GM18505 (cell line): ENCODE results near the gene TOMM6.
"Not testable (repeated sequence)": the region's sequence is repeated elsewhere in the genome, so short reads cannot be mapped to it uniquely, and the experiment has no call there.

Source experiments
- ATAC-seq: cut with Tn5 transposase; IDR thresholded peaks from one replicate; pipeline ENCODE4 v1.9.1; 2021; ENCODE audit not compliant: unreplicated experiment
- POLR2A ChIP-seq: IDR thresholded peaks from 4 replicates; pipeline ENCODE4 v1.6.1; 2011; ENCODE audit warnings: borderline replicate concordance; ENCODE audit not compliant: insufficient read depth, insufficient read length; ENCODE audit errors: extremely low read depth

Gene TOMM6

DNA sequence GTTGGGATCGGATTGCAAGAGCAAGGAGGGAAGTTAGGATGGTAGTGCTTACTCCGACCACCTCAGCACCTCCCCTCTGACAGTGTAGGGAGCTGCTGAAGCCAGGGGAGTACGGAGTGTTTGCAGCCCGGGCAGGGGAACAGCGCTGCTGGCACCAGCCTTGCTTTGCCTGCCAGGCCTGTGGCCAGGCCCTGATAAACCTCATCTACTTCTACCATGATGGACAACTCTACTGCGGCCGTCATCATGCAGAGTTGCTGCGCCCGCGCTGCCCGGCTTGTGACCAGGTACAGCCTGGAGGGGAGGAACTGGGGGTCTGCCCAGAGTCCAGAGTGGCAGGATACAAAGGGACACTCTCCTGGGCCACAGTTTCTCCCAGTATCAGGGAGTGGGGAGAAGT is 2.2 kb upstream of the TOMM6 start:
- no peak for ATAC-seq
- no peak for TF ChIP-seq POLR2A

- ATAC-seq: no peak
- TF ChIP-seq POLR2A: no peak
These were observed 1.6 kb upstream of the TOMM6 start for GRCh38 chr6:41785689-41786450.

GRCh38 chr6:41786451-41787218 is 859 bp upstream of the TOMM6 start:
- TF ChIP-seq POLR2A: peak; percentile 33
- ATAC-seq: peak; percentile 45

- TF ChIP-seq POLR2A: no peak
- ATAC-seq: no peak
These were observed 1.9 kb downstream of the TOMM6 start for GRCh38 chr6:41789390-41789724.

DNA sequence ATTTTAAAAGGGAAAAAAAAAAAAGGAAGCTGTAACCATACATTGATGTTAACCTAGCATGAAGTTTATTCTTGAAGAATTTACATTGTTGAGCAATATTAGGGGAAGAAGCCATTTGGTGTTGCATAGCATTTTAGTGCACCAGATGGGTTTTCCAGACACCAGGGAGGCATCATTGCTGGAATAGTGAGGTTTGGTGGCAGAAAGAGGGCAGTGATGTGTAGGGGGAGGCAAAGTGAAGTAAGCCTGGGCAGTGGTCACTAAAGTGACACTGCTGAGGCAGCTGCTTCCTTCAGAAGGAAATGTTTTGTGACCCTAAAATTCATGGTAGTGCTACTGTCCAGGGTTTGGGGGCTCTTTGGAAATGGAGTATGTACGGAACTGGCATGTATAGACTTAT is 2.6 kb downstream of the TOMM6 start:
- no peak for ATAC-seq
- TF ChIP-seq POLR2A: no peak

DNA sequence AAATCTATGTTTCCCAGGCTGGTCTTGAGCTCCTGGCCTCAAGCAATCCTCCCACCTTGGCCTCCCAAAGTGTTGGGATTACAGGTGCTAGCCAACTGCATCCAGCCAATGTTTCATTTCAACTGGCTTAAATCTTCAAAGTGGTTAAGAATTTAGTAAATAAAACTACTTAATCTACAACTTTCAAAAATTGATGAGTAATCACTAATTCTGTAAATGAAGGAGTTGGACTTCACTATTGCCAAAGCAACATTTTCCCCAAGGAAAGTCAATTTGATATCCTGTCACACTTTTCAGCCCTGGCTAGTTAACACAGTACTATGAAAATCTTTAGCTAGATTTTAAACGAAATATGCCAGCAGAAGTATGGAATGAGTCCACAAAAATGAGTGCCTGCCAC is 3.8 kb downstream of the TOMM6 start:
- no peak for ATAC-seq
- no peak for TF ChIP-seq POLR2A

GRCh38 chr6:41791984-41792383 is 4.5 kb downstream of the TOMM6 start:
- TF ChIP-seq POLR2A: no peak
- ATAC-seq: no peak

DNA sequence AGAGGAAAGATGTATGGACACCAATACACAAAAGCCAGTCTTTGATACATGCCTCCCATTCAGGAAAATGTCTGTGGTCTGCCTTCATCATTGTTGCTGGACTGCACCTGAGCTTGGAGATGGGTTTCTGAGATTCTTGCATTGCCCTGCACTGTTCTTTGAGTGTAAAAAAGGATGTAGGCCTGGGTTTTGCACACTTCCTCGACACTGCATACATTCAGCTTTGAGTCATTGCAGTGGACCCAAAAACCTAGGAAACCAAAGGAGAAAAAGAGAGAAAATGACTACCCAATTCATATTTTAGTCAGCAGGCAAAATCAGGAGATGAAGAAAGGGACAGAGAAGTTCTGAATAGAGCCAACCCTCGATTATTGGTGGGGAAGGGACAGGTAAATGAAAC is 9.0 kb downstream of the TOMM6 start:
- no peak for ATAC-seq
- no peak for TF ChIP-seq POLR2A

DNA sequence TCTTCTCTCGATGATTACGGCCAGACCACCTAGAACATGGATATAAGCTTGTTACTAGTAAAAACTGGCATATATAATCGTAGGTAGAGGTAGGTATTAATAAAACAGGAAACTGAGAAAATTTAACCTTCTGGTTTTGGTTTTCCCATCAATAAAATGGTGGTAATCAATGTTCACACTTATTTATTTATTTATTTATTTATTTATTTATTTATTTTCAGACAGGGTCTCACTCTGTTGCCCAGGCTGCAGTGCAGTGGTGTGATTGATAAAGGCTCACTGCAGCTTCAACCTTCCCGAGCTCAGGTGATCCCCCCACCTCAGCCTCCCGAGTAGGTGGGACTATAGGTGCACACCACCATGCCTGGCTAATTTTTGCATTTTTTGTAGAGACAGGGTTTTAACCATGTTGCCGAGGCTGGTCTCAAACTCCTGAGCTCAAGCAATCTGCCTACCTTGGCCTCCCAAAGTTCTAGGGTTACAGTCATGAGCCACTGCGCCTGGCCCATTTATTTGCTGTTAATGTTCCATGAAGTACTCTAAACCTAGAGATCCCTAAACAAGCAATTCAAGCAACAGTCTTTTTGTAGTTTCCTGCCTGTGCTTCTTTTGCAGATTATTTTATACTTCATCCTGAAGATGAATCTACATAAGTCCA is 11.5 kb downstream of the TOMM6 start:
- TF ChIP-seq POLR2A: no peak
- ATAC-seq: no peak

DNA sequence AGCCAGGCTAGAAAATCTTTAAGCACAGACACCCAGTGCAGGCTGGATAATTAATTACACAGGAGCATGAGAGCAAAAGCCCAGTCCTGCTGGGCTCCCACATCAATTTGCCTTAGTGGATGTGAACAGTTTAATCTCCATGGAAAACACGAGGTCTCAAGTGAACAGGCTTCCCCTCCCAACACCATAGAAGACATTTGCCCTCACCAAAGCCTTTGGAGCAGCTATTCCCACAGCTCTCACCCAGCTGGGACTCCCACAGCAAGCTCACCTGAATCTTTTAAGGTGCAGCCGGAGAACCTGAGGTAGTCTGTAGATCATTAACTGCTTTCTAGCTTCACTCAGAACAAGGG is 12.0 kb downstream of the TOMM6 start:
- TF ChIP-seq POLR2A: no peak
- no peak for ATAC-seq

DNA sequence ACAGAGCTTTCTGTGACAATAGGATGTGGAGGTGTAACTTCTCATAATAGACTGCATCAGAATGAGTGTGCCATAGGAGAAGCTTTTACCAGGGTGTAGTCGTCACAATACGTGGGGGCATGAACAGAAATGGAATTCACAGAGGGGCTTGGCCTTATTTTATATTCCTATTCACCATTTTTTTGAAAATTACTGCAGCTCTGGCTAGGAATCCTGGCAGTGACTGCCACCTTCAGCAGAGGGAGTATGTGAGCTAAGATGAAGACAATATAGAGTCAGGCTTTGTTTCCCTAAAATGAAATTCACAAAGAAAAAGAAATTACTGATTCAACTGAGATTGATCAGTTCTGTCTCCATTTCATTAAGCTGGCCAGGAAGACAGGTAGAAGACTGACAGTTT is 13.9 kb downstream of the TOMM6 start:
- no peak for ATAC-seq

GRCh38 chr6:41805830-41806774 is 18.6 kb downstream of the TOMM6 start:
- TF ChIP-seq POLR2A: no peak
- no peak for ATAC-seq

More for the DNA sequence above, 13.9 kb downstream of the TOMM6 start:
- no peak for TF ChIP-seq POLR2A

GRCh38 chr6:41811095-41811494 is 23.6 kb downstream of the TOMM6 start:
- ATAC-seq: no peak
- no peak for TF ChIP-seq POLR2A

GRCh38 chr6:41811946-41812345 is 24.5 kb downstream of the TOMM6 start:
- ATAC-seq: not testable (repeated sequence)

DNA sequence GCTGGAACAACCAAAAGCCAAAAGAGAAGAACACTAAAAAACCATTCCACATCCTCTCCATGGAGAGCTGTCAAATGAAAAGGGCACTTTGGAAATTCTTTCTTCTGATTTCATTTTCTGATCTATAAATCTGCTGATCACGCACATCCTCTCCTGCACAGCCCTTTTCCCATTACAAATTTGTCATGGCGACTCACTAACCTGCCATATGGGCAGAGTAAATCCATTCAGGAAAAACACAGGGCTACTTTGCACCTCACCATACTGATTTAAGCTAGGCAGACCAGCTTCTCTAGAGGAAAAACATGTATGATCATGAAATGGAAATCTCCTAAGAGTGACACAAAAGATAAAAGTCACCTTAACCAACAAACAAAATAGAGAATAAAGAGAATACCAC is 26.0 kb downstream of the TOMM6 start:
- ATAC-seq: no peak
- TF ChIP-seq POLR2A: no peak
